Neural progenitor cell (in vitro differentiated cells): ENCODE measurements around the gene IRS1. TPM values are rescaled to one million over a fixed set of nuclear protein-coding genes. Genes with fewer than 3 reads are reported as not detected.

Source experiments
- DNase-seq: peaks from one replicate; pipeline ENCODE4 v3.0.0-alpha.2; 2016; ENCODE audit warnings: low spot score
- H2AFZ ChIP-seq: fragments of 200-600 bp; sonication (generic); replicated peaks from 2 replicates; pipeline ENCODE4 v1.6.1; 2016; ENCODE audit warnings: antibody characterized with exemption
- H3F3A ChIP-seq: fragments of 200-600 bp; sonication (generic); 2 replicates; pipeline ENCODE4 v1.6.1; 2016; ENCODE audit warnings: antibody characterized with exemption, low read depth
- H3K27ac ChIP-seq: fragments of 200-600 bp; sonication (generic); 2 replicates; pipeline ENCODE4 v1.5.1; 2016; ENCODE audit warnings: mild to moderate bottlenecking
- H3K27me3 ChIP-seq: fragments of 200-600 bp; sonication (generic); 2 replicates; pipeline ENCODE4 v1.6.1; 2016; ENCODE audit warnings: mild to moderate bottlenecking, moderate library complexity
- H3K36me3 ChIP-seq: fragments of 200-600 bp; sonication (generic); 2 replicates; pipeline ENCODE4 v1.5.1; 2016
- H3K4me1 ChIP-seq: fragments of 200-600 bp; sonication (generic); 2 replicates; pipeline ENCODE4 v1.6.1; 2016; ENCODE audit warnings: mixed run types
- H3K4me2 ChIP-seq: fragments of 200-600 bp; sonication (generic); 2 replicates; pipeline ENCODE4 v1.6.1; 2016
- H3K4me3 ChIP-seq: fragments of 200-600 bp; sonication (generic); 2 replicates; pipeline ENCODE4 v1.5.1; 2016
- H3K79me2 ChIP-seq: fragments of 200-600 bp; sonication (generic); 2 replicates; pipeline ENCODE4 v1.6.1; 2016; ENCODE audit warnings: low read depth
- H3K9ac ChIP-seq: fragments of 200-600 bp; sonication (generic); 2 replicates; pipeline ENCODE4 v1.6.1; 2016
- H3K9me3 ChIP-seq: fragments of 200-600 bp; sonication (generic); 2 replicates; pipeline ENCODE4 v1.5.1; 2016; ENCODE audit warnings: low read depth
- H4K20me1 ChIP-seq: fragments of 200-600 bp; sonication (generic); 2 replicates; pipeline ENCODE4 v1.6.1; 2016; ENCODE audit warnings: low read depth
- H3K27ac Mint-ChIP-seq: 3 replicates; pipeline ENCODE4 v1.8.0; 2021; ENCODE audit warnings: mixed read lengths
- H3K27me3 Mint-ChIP-seq: 2 replicates; pipeline ENCODE4 v1.8.0; 2022; ENCODE audit warnings: low read depth, mild to moderate bottlenecking, inconsistent platforms, moderate library complexity, mixed read lengths; ENCODE audit not compliant: insufficient read depth
- H3K36me3 Mint-ChIP-seq: 3 replicates; pipeline ENCODE4 v1.8.0; 2021; ENCODE audit warnings: mixed read lengths
- H3K4me1 Mint-ChIP-seq: 3 replicates; pipeline ENCODE4 v1.8.0; 2021; ENCODE audit warnings: mixed read lengths
- H3K4me3 Mint-ChIP-seq: 3 replicates; pipeline ENCODE4 v1.8.0; 2021; ENCODE audit warnings: mild to moderate bottlenecking, moderate library complexity, mixed read lengths
- H3K9me3 Mint-ChIP-seq: 3 replicates; pipeline ENCODE4 v1.8.0; 2020; ENCODE audit warnings: mixed read lengths
- EZH2 ChIP-seq: fragments of 200-600 bp; sonication (generic); IDR thresholded peaks from 2 replicates; pipeline ENCODE4 v1.6.1; 2017; ENCODE audit warnings: antibody characterized with exemption, mild to moderate bottlenecking, moderate library complexity
- EZH2phosphoT487 ChIP-seq: fragments of 200-600 bp; sonication (generic); IDR thresholded peaks from 2 replicates; pipeline ENCODE4 v1.6.1; 2017; ENCODE audit warnings: antibody characterized with exemption
- total RNA-seq: library from RNA; depleted of rRNA; stranded (reverse); fragments of >200 nt; gene quantifications from 2 replicates; pipeline ENCODE4 v1.2.3, GENCODE V29; 2015; ENCODE audit warnings: low replicate concordance
- TF ChIP-seq, protein P1 (sequence below): fragments of 200-600 bp; sonication (generic); IDR thresholded peaks from 2 replicates; pipeline ENCODE4 v1.5.1; 2017; ENCODE audit warnings: antibody characterized with exemption, mild to moderate bottlenecking

The IRS1 gene
- total RNA-seq, 1 donor from 2014 or later, result 8.4 TPM

DNA sequence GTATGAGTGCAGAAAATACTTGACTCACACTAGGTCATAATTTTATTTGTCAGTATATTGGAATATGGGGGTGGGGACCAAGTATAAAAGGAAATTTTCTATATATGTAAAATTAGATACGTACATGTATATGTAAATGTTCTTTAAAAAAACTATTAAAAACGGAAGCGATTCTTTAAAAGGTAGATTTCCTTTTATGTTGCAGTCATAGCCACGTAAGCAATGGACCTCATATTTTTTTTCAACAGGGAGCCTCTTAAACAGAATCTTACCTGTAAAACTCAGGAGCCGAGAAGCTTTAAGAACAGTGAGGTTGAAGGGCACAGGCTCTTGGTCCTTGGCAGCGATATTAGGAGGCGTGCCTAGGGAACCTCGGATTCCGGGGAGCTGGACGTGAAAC lies 39.5 kb upstream of the IRS1 start:
- Histone ChIP-seq H3K79me2 (peaks cover 16% of the 10 kb centered on the region), H2AFZ (no peak overlapping the region), H3K4me1 (peaks cover 8% of the 10 kb centered on the region), H3K36me3 (no peaks in the 10 kb centered on the region), H3K9me3 (no peaks in the 10 kb centered on the region), H3K4me2 (no peak overlapping the region), H3K27ac (no peak overlapping the region), H3K4me3 (no peak overlapping the region), H3K27me3 (peaks cover 12% of the 10 kb centered on the region), H3F3A (peaks cover 11% of the 10 kb centered on the region), H4K20me1 (no peaks in the 10 kb centered on the region), H3K9ac (no peak overlapping the region)
- H3K4me1 Mint-ChIP-seq, result peaks cover 16% of the 10 kb centered on the region
- peaks cover 8% of the 10 kb centered on the region for H3K9me3 Mint-ChIP-seq
- peaks cover 28% of the 10 kb centered on the region for H3K36me3 Mint-ChIP-seq
- H3K4me3 Mint-ChIP-seq, result no peak overlapping the region
- TF ChIP-seq EZH2, result no peak
- TF ChIP-seq, protein P1, sequence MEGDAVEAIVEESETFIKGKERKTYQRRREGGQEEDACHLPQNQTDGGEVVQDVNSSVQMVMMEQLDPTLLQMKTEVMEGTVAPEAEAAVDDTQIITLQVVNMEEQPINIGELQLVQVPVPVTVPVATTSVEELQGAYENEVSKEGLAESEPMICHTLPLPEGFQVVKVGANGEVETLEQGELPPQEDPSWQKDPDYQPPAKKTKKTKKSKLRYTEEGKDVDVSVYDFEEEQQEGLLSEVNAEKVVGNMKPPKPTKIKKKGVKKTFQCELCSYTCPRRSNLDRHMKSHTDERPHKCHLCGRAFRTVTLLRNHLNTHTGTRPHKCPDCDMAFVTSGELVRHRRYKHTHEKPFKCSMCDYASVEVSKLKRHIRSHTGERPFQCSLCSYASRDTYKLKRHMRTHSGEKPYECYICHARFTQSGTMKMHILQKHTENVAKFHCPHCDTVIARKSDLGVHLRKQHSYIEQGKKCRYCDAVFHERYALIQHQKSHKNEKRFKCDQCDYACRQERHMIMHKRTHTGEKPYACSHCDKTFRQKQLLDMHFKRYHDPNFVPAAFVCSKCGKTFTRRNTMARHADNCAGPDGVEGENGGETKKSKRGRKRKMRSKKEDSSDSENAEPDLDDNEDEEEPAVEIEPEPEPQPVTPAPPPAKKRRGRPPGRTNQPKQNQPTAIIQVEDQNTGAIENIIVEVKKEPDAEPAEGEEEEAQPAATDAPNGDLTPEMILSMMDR, result no peak
- TF ChIP-seq EZH2phosphoT487, result no peak
- no peak for DNase-seq
- H3K27ac Mint-ChIP-seq, result no peak overlapping the region
- H3K27me3 Mint-ChIP-seq, result peaks cover 2% of the 10 kb centered on the region

DNA sequence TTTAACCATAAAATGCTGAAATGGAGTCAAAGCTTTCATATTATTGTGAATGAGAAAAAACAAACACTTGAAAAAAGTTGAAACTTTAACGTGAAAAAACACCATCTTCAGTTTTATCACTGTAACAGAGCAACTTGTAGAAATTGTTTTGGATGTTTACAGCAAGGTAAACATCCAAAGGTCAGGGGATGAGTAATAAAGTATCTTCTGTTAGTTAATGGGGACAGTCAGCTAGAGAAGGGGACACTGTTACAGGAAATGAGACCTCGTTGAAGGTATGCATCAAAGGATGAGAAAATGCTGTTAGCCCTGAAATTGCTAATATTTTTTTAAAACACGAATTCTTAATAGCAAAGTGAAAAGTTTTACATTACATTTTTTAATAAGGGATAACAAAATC lies 39.1 kb upstream of the IRS1 start:
- TF ChIP-seq, protein P1, result no peak
- TF ChIP-seq EZH2 (no peak), EZH2phosphoT487 (no peak)
- Histone ChIP-seq H4K20me1 (no peaks in the 10 kb centered on the region), H3K4me3 (no peak overlapping the region), H3F3A (peaks cover 11% of the 10 kb centered on the region), H3K9me3 (no peaks in the 10 kb centered on the region), H3K79me2 (peaks cover 16% of the 10 kb centered on the region), H3K27ac (no peak overlapping the region), H3K4me1 (peaks cover 8% of the 10 kb centered on the region), H3K27me3 (peaks cover 12% of the 10 kb centered on the region), H3K36me3 (no peaks in the 10 kb centered on the region), H2AFZ (no peak overlapping the region), H3K4me2 (no peak overlapping the region), H3K9ac (no peak overlapping the region)
- peaks cover 16% of the 10 kb centered on the region for H3K4me1 Mint-ChIP-seq
- H3K9me3 Mint-ChIP-seq, result peaks cover 8% of the 10 kb centered on the region
- DNase-seq, result no peak
- peaks cover 26% of the 10 kb centered on the region for H3K36me3 Mint-ChIP-seq
- peaks cover 2% of the 10 kb centered on the region for H3K27me3 Mint-ChIP-seq
- no peak overlapping the region for H3K4me3 Mint-ChIP-seq
- no peak overlapping the region for H3K27ac Mint-ChIP-seq

GRCh38 chr2:226837787-226838603 lies 38.4 kb upstream of the IRS1 start:
- Histone ChIP-seq H3K79me2 (peaks cover 16% of the 10 kb centered on the region), H3K27ac (no peak overlapping the region), H3K9ac (no peak overlapping the region), H3K9me3 (no peaks in the 10 kb centered on the region), H3F3A (peaks cover 11% of the 10 kb centered on the region), H3K36me3 (no peaks in the 10 kb centered on the region), H3K4me3 (no peak overlapping the region), H3K4me1 (peaks cover 8% of the 10 kb centered on the region), H2AFZ (no peak overlapping the region), H3K27me3 (peaks cover 12% of the 10 kb centered on the region), H4K20me1 (no peaks in the 10 kb centered on the region), H3K4me2 (no peak overlapping the region)
- Mint-ChIP-seq H3K36me3 (peaks cover 20% of the 10 kb centered on the region), H3K27me3 (peaks cover 2% of the 10 kb centered on the region), H3K4me1 (peaks cover 16% of the 10 kb centered on the region), H3K9me3 (peaks cover 6% of the 10 kb centered on the region), H3K27ac (no peak overlapping the region), H3K4me3 (no peak overlapping the region)
- TF ChIP-seq, protein P1, result no peak
- no peak for TF ChIP-seq EZH2
- no peak for TF ChIP-seq EZH2phosphoT487
- DNase-seq, result no peak
